Stimulated activated naive CD8-positive, alpha-beta T cell treated with anti-CD3 and anti-CD28 coated beads, Interleukin-15, amount 100 ng/mL, for 72 hours (primary cell): Measurements from ENCODE around the gene CACNA2D1.

Source experiments
- ATAC-seq: fragments of 150-1000 bp; cut with Tn5 transposase; 2 replicates; pipeline ENCODE4 v1.10.0; 2021; ENCODE audit warnings: mild to moderate bottlenecking, moderate library complexity
- DNase-seq, 2 donors: peaks; one replicate each; pipeline ENCODE4 v3.0.0; 2021 to 2022
- H3K27ac Mint-ChIP-seq, 2 donors: one replicate each; pipeline ENCODE4 v1.8.0; 2022; ENCODE audit warnings: mild to moderate bottlenecking in 2 of 2, mixed read lengths in 2 of 2, moderate library complexity in 2 of 2
- H3K27me3 Mint-ChIP-seq: one replicate; pipeline ENCODE4 v1.8.0; 2022; ENCODE audit warnings: mixed read lengths
- H3K4me1 Mint-ChIP-seq: one replicate; pipeline ENCODE4 v1.8.0; 2022; ENCODE audit warnings: mild to moderate bottlenecking, mixed read lengths
- H3K4me3 Mint-ChIP-seq, 2 donors: one replicate each; pipeline ENCODE4 v1.8.0; 2022; ENCODE audit warnings: mild to moderate bottlenecking in 2 of 2, mixed read lengths in 2 of 2, moderate library complexity in 1 of 2
- H3K9me3 Mint-ChIP-seq, 2 donors: one replicate each; pipeline ENCODE4 v1.8.0; 2022; ENCODE audit warnings: mixed read lengths in 2 of 2

CACNA2D1 gene

GRCh38 chr7:82347808-82348207, 95.8 kb downstream of the CACNA2D1 start:
- no peaks in the 10 kb centered on the region for H3K27me3 Mint-ChIP-seq
- H3K4me1 Mint-ChIP-seq: no peaks in the 10 kb centered on the region
- H3K4me3 Mint-ChIP-seq: no peak overlapping the region
- no peaks in the 10 kb centered on the region for H3K9me3 Mint-ChIP-seq
- DNase-seq (no peak), ATAC-seq (no peak)
- H3K27ac Mint-ChIP-seq: no peak overlapping the region

DNA sequence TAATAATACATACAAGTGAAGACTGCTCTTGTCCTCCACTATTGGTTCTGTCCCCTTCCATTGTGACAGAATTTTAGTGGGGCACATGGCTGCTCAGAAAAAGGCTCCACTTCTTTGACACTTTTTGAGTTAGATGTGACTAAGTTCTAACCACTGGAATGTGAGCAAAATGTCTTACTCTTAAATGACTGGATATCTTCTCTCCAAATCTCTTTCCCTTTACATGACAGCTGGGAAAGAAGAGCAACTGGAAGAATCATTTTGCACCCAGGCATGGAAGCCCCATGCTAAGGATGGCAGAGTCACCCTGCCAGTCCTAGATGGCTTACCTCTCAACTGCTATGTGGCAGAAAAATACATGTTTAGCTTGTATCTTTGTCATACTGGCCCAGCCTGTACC, 97.7 kb downstream of the CACNA2D1 start:
- ATAC-seq: no peak
- H3K4me1 Mint-ChIP-seq: no peaks in the 10 kb centered on the region
- H3K27ac Mint-ChIP-seq: no peak overlapping the region
- H3K9me3 Mint-ChIP-seq: no peaks in the 10 kb centered on the region
- no peak overlapping the region for H3K4me3 Mint-ChIP-seq
- DNase-seq: no peak
- H3K27me3 Mint-ChIP-seq: no peaks in the 10 kb centered on the region

DNA sequence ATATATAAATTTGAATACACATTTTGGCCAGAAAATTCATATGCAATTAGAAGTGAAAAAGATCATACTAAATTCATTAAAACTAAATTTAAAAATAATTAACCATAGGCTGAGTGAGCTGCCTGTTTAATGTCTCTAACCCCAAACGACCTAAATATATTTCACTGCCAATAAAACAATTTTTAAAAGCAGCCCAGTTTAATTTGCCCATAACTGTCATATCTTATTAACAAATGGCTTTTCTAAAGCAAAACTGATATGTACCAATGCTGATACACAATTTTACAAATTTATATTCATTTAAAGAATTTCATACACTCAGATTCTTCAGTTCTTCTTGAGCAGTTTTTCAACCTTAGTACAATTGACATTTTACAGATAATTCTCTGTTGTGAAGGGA, 99.9 kb downstream of the CACNA2D1 start:
- DNase-seq (no peak), ATAC-seq (no peak)
- H3K9me3 Mint-ChIP-seq: no peaks in the 10 kb centered on the region
- no peaks in the 10 kb centered on the region for H3K27me3 Mint-ChIP-seq
- no peak overlapping the region for H3K4me3 Mint-ChIP-seq
- H3K4me1 Mint-ChIP-seq: no peaks in the 10 kb centered on the region
- H3K27ac Mint-ChIP-seq: no peak overlapping the region

GRCh38 chr7:82339958-82340357, 103.6 kb downstream of the CACNA2D1 start:
- Mint-ChIP-seq H3K4me3 (no peak overlapping the region), H3K27ac (no peak overlapping the region), H3K4me1 (no peaks in the 10 kb centered on the region), H3K9me3 (no peaks in the 10 kb centered on the region), H3K27me3 (no peaks in the 10 kb centered on the region)
- DNase-seq (no peak), ATAC-seq (no peak)

DNA sequence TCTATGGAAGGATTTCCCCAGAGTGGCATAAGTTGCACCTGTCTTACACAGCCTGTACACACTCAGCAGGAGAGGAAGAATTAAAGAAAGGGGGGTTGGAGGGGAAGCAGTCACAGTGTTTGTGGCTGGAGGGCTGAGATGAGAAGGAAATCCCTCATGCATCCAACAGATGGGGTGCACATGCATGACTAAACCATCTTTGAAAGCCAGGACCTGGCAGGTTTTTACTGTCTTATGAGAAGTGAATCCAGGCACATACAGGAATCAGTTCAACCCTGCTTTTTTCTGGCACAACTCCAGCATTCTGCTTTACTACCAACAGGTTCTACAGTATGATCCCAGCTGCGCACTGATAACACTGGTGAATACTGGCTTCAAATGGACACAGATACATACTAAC, 107.7 kb downstream of the CACNA2D1 start:
- Mint-ChIP-seq H3K4me3 (no peak overlapping the region), H3K27me3 (no peaks in the 10 kb centered on the region), H3K9me3 (no peaks in the 10 kb centered on the region), H3K4me1 (no peaks in the 10 kb centered on the region), H3K27ac (no peak overlapping the region)
- no peak for ATAC-seq
- no peak for DNase-seq

DNA sequence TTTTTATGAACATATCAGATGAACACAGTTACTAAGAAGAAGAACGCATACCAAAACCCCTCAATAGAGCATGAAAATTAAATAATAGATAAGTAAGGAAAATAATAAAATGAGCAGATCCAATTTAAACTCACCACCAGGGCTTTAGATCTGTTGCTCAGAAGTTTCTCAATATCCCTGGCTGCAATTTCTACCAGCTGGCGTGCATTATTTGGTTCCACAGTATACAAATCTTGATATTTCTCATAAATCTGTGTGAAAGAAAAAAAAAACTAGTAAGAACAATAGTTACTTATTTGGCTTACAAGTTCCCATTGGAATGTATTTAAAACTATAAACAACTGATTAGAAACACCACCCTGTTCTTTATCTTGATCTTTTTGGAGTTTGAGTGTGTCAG, 108.6 kb downstream of the CACNA2D1 start:
- DNase-seq (no peak), ATAC-seq (no peak)
- Mint-ChIP-seq H3K27me3 (no peaks in the 10 kb centered on the region), H3K9me3 (no peaks in the 10 kb centered on the region), H3K27ac (no peak overlapping the region), H3K4me3 (no peak overlapping the region), H3K4me1 (no peaks in the 10 kb centered on the region)

- no peaks in the 10 kb centered on the region for H3K4me1 Mint-ChIP-seq
- H3K4me3 Mint-ChIP-seq: no peak overlapping the region
- no peaks in the 10 kb centered on the region for H3K9me3 Mint-ChIP-seq
- H3K27me3 Mint-ChIP-seq: no peaks in the 10 kb centered on the region
- no peak for ATAC-seq
- DNase-seq: no peak
- peak overlapping the region in 1 of 2 donors; percentile 40 for H3K27ac Mint-ChIP-seq
Measured at GRCh38 chr7:82331234-82331633, 112.3 kb downstream of the CACNA2D1 start.

GRCh38 chr7:82330706-82331215, 112.8 kb downstream of the CACNA2D1 start:
- no peak for DNase-seq
- H3K27ac Mint-ChIP-seq: no peak overlapping the region
- no peaks in the 10 kb centered on the region for H3K27me3 Mint-ChIP-seq
- no peaks in the 10 kb centered on the region for H3K9me3 Mint-ChIP-seq
- no peak for ATAC-seq
- no peak overlapping the region for H3K4me3 Mint-ChIP-seq
- no peaks in the 10 kb centered on the region for H3K4me1 Mint-ChIP-seq

- no peak for DNase-seq
- Mint-ChIP-seq H3K27me3 (no peaks in the 10 kb centered on the region), H3K4me3 (no peak overlapping the region), H3K4me1 (no peaks in the 10 kb centered on the region), H3K9me3 (no peaks in the 10 kb centered on the region), H3K27ac (no peak overlapping the region)
- no peak for ATAC-seq
Measured at GRCh38 chr7:82327898-82328297, 115.7 kb downstream of the CACNA2D1 start.

GRCh38 chr7:82325416-82325815, 118.2 kb downstream of the CACNA2D1 start:
- no peak for ATAC-seq
- no peak overlapping the region for H3K27ac Mint-ChIP-seq
- no peaks in the 10 kb centered on the region for H3K9me3 Mint-ChIP-seq
- no peaks in the 10 kb centered on the region for H3K27me3 Mint-ChIP-seq
- no peaks in the 10 kb centered on the region for H3K4me1 Mint-ChIP-seq
- H3K4me3 Mint-ChIP-seq: no peak overlapping the region
- no peak for DNase-seq

- Mint-ChIP-seq H3K4me1 (no peaks in the 10 kb centered on the region), H3K27ac (no peak overlapping the region), H3K4me3 (no peak overlapping the region), H3K27me3 (no peaks in the 10 kb centered on the region), H3K9me3 (no peaks in the 10 kb centered on the region)
- no peak for ATAC-seq
- DNase-seq: no peak
Measured at GRCh38 chr7:82323806-82324205, 119.8 kb downstream of the CACNA2D1 start.

- Mint-ChIP-seq H3K27me3 (no peaks in the 10 kb centered on the region), H3K9me3 (no peaks in the 10 kb centered on the region), H3K4me3 (no peak overlapping the region), H3K4me1 (no peaks in the 10 kb centered on the region), H3K27ac (no peak overlapping the region)
- no peak for DNase-seq
- ATAC-seq: no peak
Measured at GRCh38 chr7:82319674-82320118, 123.9 kb downstream of the CACNA2D1 start.

DNA sequence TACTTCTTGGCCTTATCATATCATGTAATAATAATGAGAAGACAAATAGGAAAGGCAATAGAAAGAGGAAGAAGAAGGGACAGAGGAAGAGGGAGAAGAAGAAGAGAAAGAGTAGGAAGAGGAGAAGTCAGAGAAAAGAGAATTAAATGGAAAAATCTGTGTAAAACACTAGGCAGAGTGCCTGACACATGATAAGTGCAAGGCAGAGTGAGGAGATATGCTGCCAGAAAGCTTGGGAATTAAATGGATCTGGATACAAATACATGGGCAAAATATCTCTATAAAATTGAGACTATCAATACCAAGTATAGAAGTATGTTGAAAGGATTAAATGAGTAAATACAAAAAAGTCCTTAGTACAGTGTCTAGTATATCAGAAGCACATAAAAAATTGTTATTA, 124.8 kb downstream of the CACNA2D1 start:
- DNase-seq (no peak), ATAC-seq (no peak)
- Mint-ChIP-seq H3K27ac (no peak overlapping the region), H3K9me3 (no peaks in the 10 kb centered on the region), H3K27me3 (no peaks in the 10 kb centered on the region), H3K4me3 (no peak overlapping the region), H3K4me1 (no peaks in the 10 kb centered on the region)

DNA sequence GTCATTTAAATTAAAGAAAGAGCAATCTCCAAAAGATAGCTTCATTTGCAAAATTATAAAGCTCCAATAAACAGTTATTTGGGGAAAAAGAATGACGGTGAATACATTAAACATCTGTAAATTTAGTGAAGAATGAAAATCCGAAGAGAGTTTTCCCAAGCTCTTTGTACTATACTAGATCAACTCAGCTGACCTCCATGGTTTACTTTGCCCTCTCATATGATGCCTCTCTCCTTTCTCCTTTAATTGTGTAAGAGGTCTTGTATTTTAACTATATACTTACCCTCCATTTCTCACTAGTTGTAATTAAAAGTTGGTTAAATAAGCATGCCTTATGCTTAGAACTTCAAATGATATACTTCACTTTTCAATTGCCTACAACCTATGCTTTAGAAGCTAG, 125.8 kb downstream of the CACNA2D1 start:
- H3K4me3 Mint-ChIP-seq: no peak overlapping the region

DNA sequence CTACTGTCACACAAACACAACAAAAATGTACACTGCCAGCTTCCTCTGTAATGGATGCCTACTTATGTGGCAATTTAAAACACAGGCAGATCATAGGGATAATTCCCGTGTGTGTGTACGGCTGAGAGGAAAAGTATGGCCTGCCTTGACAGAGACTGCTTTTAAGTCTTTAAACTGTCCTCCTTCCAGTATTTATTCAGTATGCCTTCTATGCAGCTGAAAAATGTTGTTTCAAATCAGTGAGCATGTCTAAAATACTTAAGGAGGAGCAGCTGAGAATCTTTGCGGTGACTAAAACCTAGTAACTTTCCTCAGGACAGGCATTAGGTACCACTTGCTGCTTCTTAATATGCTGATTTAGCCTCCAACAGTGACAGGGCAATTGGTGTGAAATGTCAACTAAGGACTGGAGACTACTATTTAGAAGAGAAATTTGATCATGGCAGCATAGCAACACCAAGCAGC, 126.3 kb downstream of the CACNA2D1 start:
- no peak overlapping the region for H3K4me3 Mint-ChIP-seq
- no peak overlapping the region for H3K27ac Mint-ChIP-seq
- H3K27me3 Mint-ChIP-seq: no peaks in the 10 kb centered on the region
- H3K4me1 Mint-ChIP-seq: no peaks in the 10 kb centered on the region
- no peak for ATAC-seq
- no peak for DNase-seq
- no peaks in the 10 kb centered on the region for H3K9me3 Mint-ChIP-seq

More for the DNA sequence above, 125.8 kb downstream of the CACNA2D1 start:
- DNase-seq: no peak
- no peak for ATAC-seq
- H3K4me1 Mint-ChIP-seq: no peaks in the 10 kb centered on the region
- no peak overlapping the region for H3K27ac Mint-ChIP-seq
- no peaks in the 10 kb centered on the region for H3K9me3 Mint-ChIP-seq
- H3K27me3 Mint-ChIP-seq: no peaks in the 10 kb centered on the region

- Mint-ChIP-seq H3K4me1 (no peaks in the 10 kb centered on the region), H3K9me3 (peaks cover 0 to under 1% of the 10 kb centered on the region in 2 donors), H3K27ac (no peak overlapping the region), H3K4me3 (no peak overlapping the region), H3K27me3 (no peaks in the 10 kb centered on the region)
- ATAC-seq (no peak), DNase-seq (no peak)
Measured at GRCh38 chr7:82313269-82313668, 130.3 kb downstream of the CACNA2D1 start.

- Mint-ChIP-seq H3K27me3 (no peaks in the 10 kb centered on the region), H3K27ac (no peak overlapping the region), H3K9me3 (peaks cover 0 to 5% of the 10 kb centered on the region in 2 donors), H3K4me1 (no peaks in the 10 kb centered on the region), H3K4me3 (no peak overlapping the region)
- no peak for DNase-seq
- no peak for ATAC-seq
Measured at GRCh38 chr7:82312646-82313045, 130.9 kb downstream of the CACNA2D1 start.
